MM.1S (cell line): ENCODE results near the gene OSTF1.

Source experiments
- DNase-seq: peaks from one replicate; pipeline ENCODE4 v3.0.0-alpha.2; 2015
- H2AFZ ChIP-seq: fragments of 300-600 bp; sonication (generic); 2 replicates; pipeline ENCODE4 v1.6.0; 2016; ENCODE audit warnings: antibody characterized with exemption, low read length
- H3F3A ChIP-seq: fragments of 300-600 bp; sonication (generic); 2 replicates; pipeline ENCODE4 v1.6.1; 2016; ENCODE audit warnings: mild to moderate bottlenecking, antibody characterized with exemption, low read length, moderate library complexity, mixed read lengths; ENCODE audit not compliant: insufficient read depth
- H3K27ac ChIP-seq: fragments of 300-600 bp; sonication (generic); 2 replicates; pipeline ENCODE4 v1.5.1; 2016; ENCODE audit warnings: mild to moderate bottlenecking, low read length
- H3K27me3 ChIP-seq: fragments of 300-600 bp; sonication (generic); replicated peaks from 2 replicates; pipeline ENCODE4 v1.6.0; 2016; ENCODE audit warnings: low read length; ENCODE audit not compliant: insufficient read depth
- H3K36me3 ChIP-seq: fragments of 300-600 bp; sonication (generic); replicated peaks from 2 replicates; pipeline ENCODE4 v1.6.1; 2016; ENCODE audit warnings: mild to moderate bottlenecking, low read length, mixed read lengths; ENCODE audit not compliant: insufficient read depth
- H3K4me1 ChIP-seq: fragments of 300-600 bp; sonication (generic); 2 replicates; pipeline ENCODE4 v1.6.1; 2016; ENCODE audit warnings: low read length, mixed read lengths
- H3K4me2 ChIP-seq: fragments of 300-600 bp; sonication (generic); 2 replicates; pipeline ENCODE4 v1.6.0; 2016; ENCODE audit warnings: low read depth, low read length
- H3K4me3 ChIP-seq: fragments of 300-600 bp; sonication (generic); 2 replicates; pipeline ENCODE4 v1.5.1; 2016; ENCODE audit warnings: low read length, mixed read lengths
- H3K79me2 ChIP-seq: fragments of 300-600 bp; sonication (generic); 2 replicates; pipeline ENCODE4 v1.6.1; 2016; ENCODE audit warnings: mixed run types, low read length, mixed read lengths
- H3K9ac ChIP-seq: fragments of 300-600 bp; sonication (generic); 2 replicates; pipeline ENCODE4 v1.6.1; 2016; ENCODE audit warnings: low read length, mixed read lengths
- H3K9me2 ChIP-seq: fragments of 300-600 bp; sonication (generic); replicated peaks from 2 replicates; pipeline ENCODE4 v1.6.1; 2016; ENCODE audit warnings: mild to moderate bottlenecking, low read length, mixed read lengths; ENCODE audit not compliant: insufficient read depth
- H3K9me3 ChIP-seq: fragments of 300-600 bp; sonication (generic); replicated peaks from 2 replicates; pipeline ENCODE4 v1.6.1; 2016; ENCODE audit warnings: mild to moderate bottlenecking, low read length, mixed read lengths; ENCODE audit not compliant: insufficient read depth
- H4K20me1 ChIP-seq: fragments of 300-600 bp; sonication (generic); 2 replicates; pipeline ENCODE4 v1.6.1; 2016; ENCODE audit warnings: mild to moderate bottlenecking, low read length, moderate library complexity, mixed read lengths; ENCODE audit not compliant: insufficient read depth
- CTCF ChIP-seq: fragments of 300-600 bp; sonication (generic); IDR thresholded peaks from 2 replicates; pipeline ENCODE4 v1.5.1; 2016; ENCODE audit warnings: antibody characterized with exemption, low read length, mixed read lengths
- EZH2 ChIP-seq: fragments of 300-600 bp; sonication (generic); optimal IDR thresholded peaks from 2 replicates; pipeline ENCODE3; 2017; ENCODE audit warnings: low read depth, mild to moderate bottlenecking, antibody characterized with exemption, low read length, mixed read lengths
- EZH2phosphoT487 ChIP-seq: fragments of 300-600 bp; sonication (generic); IDR thresholded peaks from 2 replicates; pipeline ENCODE4 v1.6.1; 2018; ENCODE audit warnings: antibody characterized with exemption, low read length

OSTF1 gene, protein sequence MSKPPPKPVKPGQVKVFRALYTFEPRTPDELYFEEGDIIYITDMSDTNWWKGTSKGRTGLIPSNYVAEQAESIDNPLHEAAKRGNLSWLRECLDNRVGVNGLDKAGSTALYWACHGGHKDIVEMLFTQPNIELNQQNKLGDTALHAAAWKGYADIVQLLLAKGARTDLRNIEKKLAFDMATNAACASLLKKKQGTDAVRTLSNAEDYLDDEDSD

DNA sequence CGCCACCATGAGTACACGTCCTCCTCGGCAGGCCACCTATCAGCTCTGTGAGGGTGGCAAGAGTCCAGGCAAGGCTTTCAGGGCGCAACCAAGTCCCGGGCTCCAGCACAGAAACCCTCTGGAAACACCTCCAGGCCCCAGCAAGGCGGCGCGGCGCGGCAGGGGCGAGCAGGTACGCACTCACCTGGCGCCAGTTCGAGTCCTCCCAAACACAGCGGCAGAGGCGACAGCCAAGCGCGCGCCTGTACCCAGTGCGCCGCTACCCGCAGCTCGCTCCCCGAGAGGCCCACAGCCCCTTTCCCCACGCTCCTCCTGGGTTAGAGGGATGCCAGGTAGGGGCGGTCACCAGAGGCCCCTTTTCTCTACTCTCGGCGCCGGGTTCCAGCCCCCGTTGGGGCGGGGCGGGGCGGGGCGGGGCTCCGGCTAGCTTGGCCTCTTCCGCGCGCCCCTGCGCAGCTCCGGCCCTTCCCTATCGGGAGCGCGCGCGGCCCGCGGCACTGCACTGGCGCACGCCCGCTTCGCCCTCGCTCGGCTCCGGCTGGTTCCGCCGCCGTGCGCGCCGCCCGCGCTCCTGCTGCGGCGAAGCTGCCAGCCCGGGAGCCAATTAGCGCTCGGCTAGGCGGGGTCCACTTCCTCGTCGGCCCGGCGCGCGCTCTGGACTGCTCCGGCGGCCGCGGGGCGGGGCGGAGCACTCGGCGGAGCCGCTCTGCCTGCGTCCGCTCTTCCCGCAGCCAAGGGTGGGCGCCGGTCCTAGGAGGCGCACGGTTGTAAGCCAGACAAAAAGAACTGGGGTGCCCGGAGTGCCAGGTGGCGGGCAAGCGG, at the start of gene OSTF1, which contains the start of gene NMRK1:
Gene OSTF1 (plus strand): TSS at position 691 of the 822 bp plus-strand sequence. CDS start 179 bp downstream, outside the sequence.
Gene NMRK1 (minus strand): TSS at position 332 of the 822 bp plus-strand sequence. CDS start 5,040 bp downstream, outside the sequence.
- peak within 1 kb of the TSS; percentile 68 for H2AFZ ChIP-seq
- H3K27ac ChIP-seq, result peak within 1 kb of the TSS; percentile 98
- peak within 1 kb of the TSS; percentile 90 for H3K4me2 ChIP-seq
- H3K9ac ChIP-seq, result peak within 1 kb of the TSS; percentile 99
- no peaks in the 10 kb centered on the region for H3K36me3 ChIP-seq
- no peaks in the 10 kb centered on the region for H3K27me3 ChIP-seq
- H3K9me3 ChIP-seq, result no peaks in the 10 kb centered on the region
- peaks cover 20% of the 10 kb centered on the region for H3K4me1 ChIP-seq
- H3K4me3 ChIP-seq, result peak within 1 kb of the TSS; percentile 88
- H4K20me1 ChIP-seq, result no peaks in the 10 kb centered on the region
- DNase-seq, result peak; percentile 97
- H3K79me2 ChIP-seq, result peaks cover 68% of the 10 kb centered on the region
- no peaks in the 10 kb centered on the region for H3K9me2 ChIP-seq
- TF ChIP-seq CTCF (no peak), EZH2 (no peak), EZH2phosphoT487 (no peak)
- H3F3A ChIP-seq, result peaks cover 27% of the 10 kb centered on the region

DNA sequence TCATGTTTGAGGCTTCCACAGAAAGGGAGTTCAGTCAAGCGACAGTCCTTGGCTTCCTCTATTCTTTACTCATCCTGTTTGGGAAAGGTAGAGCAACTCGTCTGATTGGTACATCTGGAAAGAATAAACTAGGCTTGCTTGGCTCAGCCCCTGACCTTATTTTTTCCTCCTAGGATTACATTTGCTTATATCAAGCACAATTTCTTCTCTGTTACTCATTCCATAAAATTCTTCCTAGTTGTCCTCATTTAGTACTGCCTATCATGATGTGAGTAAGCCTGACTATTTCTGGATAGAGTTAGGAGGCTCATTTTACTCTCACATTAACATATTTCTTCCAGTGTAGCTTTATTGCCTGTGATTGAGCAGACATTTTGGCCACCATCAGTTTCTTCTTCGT, 49.3 kb upstream of the OSTF1 start:
- no peak for DNase-seq
- H2AFZ ChIP-seq, result no peak overlapping the region

GRCh38 chr9:75039801-75040200, 48.5 kb upstream of the OSTF1 start:
- H3K27me3 ChIP-seq, result no peaks in the 10 kb centered on the region
- H3K4me3 ChIP-seq, result no peak overlapping the region
- H3K9me3 ChIP-seq, result no peaks in the 10 kb centered on the region
- no peak overlapping the region for H2AFZ ChIP-seq
- H3K36me3 ChIP-seq, result no peaks in the 10 kb centered on the region
- H3K4me2 ChIP-seq, result no peak overlapping the region
- H3K9ac ChIP-seq, result no peak overlapping the region
- H3K79me2 ChIP-seq, result no peaks in the 10 kb centered on the region
- DNase-seq, result no peak
- H3K27ac ChIP-seq, result no peak overlapping the region
- no peaks in the 10 kb centered on the region for H3K4me1 ChIP-seq
- H4K20me1 ChIP-seq, result no peaks in the 10 kb centered on the region
- no peaks in the 10 kb centered on the region for H3K9me2 ChIP-seq
- H3F3A ChIP-seq, result no peaks in the 10 kb centered on the region
- TF ChIP-seq EZH2phosphoT487, result no peak
- TF ChIP-seq EZH2, result no peak
- TF ChIP-seq CTCF, result no peak

More for the DNA sequence above, 49.3 kb upstream of the OSTF1 start:
- Histone ChIP-seq H3K4me3 (no peak overlapping the region), H3K9ac (no peak overlapping the region), H3K9me3 (no peaks in the 10 kb centered on the region), H4K20me1 (no peaks in the 10 kb centered on the region), H3K79me2 (no peaks in the 10 kb centered on the region), H3K4me2 (no peak overlapping the region), H3K27me3 (no peaks in the 10 kb centered on the region), H3K27ac (no peak overlapping the region), H3F3A (no peaks in the 10 kb centered on the region), H3K9me2 (no peaks in the 10 kb centered on the region), H3K36me3 (no peaks in the 10 kb centered on the region), H3K4me1 (no peaks in the 10 kb centered on the region)
- TF ChIP-seq EZH2phosphoT487 (no peak), CTCF (no peak), EZH2 (no peak)
